Sigmoid colon (tissue), 7 donors: ENCODE data around the gene GPR137C. TPM values are rescaled to one million over a fixed set of nuclear protein-coding genes. Genes with fewer than 3 reads are reported as not detected.

Experiments
- DNase-seq: peaks from one replicate; pipeline ENCODE4 v3.0.0-alpha.2; 2019
- H3K27ac ChIP-seq, 4 donors: fragments of 200-600 bp; sonication (generic); one replicate each; pipeline ENCODE4 v1.5.1; 2016 to 2019; ENCODE audit warnings: mild to moderate bottlenecking in 1 of 4
- H3K27me3 ChIP-seq, 3 donors: fragments of 200-600 bp; sonication (generic); one replicate each; pipeline ENCODE4 v1.5.1; 2019; ENCODE audit warnings: mild to moderate bottlenecking in 1 of 3
- H3K36me3 ChIP-seq, 4 donors: fragments of 200-600 bp; sonication (generic); one replicate each; pipeline ENCODE4 v1.5.1; 2016 to 2019
- H3K4me1 ChIP-seq, 4 donors: fragments of 200-600 bp; sonication (generic); one replicate each; pipeline ENCODE4 v1.5.1; 2017 to 2019
- H3K4me3 ChIP-seq, 4 donors: fragments of 200-600 bp; sonication (generic); one replicate each; pipeline ENCODE4 v1.5.1; 2017 to 2019; ENCODE audit warnings: mild to moderate bottlenecking in 2 of 4, moderate library complexity in 1 of 4
- H3K9me3 ChIP-seq, 4 donors: fragments of 200-600 bp in 3 of 4; sonication (generic) in 3 of 4; one replicate each; pipeline versions ENCODE4 v1.5.1 to v1.6.1; 2013 to 2019
- CTCF ChIP-seq, 4 experiments: fragments of 450-650 bp in 3 of 4; fragments of 200-600 bp in 1 of 4; IDR thresholded peaks; one replicate each; pipeline ENCODE4 v1.5.1; 2016 to 2019; ENCODE audit warnings: antibody characterized with exemption in 4 of 4, mild to moderate bottlenecking in 3 of 4, moderate library complexity in 2 of 4
- EP300 ChIP-seq, 4 donors: sonication (generic); formaldehyde crosslinking; IDR thresholded peaks; one replicate each; pipeline ENCODE4 v1.6.1; 2017; ENCODE audit warnings: antibody characterized with exemption in 4 of 4
- POLR2A ChIP-seq, 2 donors: fragments of 450-650 bp; IDR thresholded peaks; one replicate each; pipeline ENCODE4 v1.6.1; 2016; ENCODE audit warnings: antibody characterized with exemption in 2 of 2, mild to moderate bottlenecking in 2 of 2, moderate library complexity in 2 of 2
- POLR2AphosphoS5 ChIP-seq, 4 donors: sonication (generic); formaldehyde crosslinking; IDR thresholded peaks; one replicate each; pipeline ENCODE4 v1.6.1; 2017; ENCODE audit warnings: antibody characterized with exemption in 4 of 4
- WGBS, 2 donors: extraction: QIAGEN DNeasy Blood & Tissue Kit; methylation state at CpG; one replicate each; pipeline ENCODE4 v1.1.7; 2013; 5-methylcytosine and 5-hydroxymethylcytosine counted together
- intact Hi-C: fragments of 100-400 bp; cut with DNase I; formaldehyde crosslinking; loops from one replicate; pipeline ENCODE4 v1.15.1; 2023
- polyA plus RNA-seq, 3 donors: library from polyadenylated mRNA; stranded (reverse); fragments of 200-250 nt; gene quantifications; one replicate each; pipeline ENCODE4 v1.2.3, GENCODE V29; 2013
- total RNA-seq, 4 donors: library from RNA; depleted of rRNA; stranded (reverse); fragments of >200 nt; gene quantifications; one replicate each; pipeline ENCODE4 v1.1.0, GENCODE V29; 2016
- donor health status: healthy with polysubstance abuse.
- donor health status: Bipolar disorder and iron deficiency.
- donor health status: healthy.

GPR137C gene, protein sequence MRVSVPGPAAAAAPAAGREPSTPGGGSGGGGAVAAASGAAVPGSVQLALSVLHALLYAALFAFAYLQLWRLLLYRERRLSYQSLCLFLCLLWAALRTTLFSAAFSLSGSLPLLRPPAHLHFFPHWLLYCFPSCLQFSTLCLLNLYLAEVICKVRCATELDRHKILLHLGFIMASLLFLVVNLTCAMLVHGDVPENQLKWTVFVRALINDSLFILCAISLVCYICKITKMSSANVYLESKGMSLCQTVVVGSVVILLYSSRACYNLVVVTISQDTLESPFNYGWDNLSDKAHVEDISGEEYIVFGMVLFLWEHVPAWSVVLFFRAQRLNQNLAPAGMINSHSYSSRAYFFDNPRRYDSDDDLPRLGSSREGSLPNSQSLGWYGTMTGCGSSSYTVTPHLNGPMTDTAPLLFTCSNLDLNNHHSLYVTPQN
- under 1 TPM; 0.49 to 0.71 (median 0.62) TPM for total RNA-seq
- under 1 TPM in 1 of 3 donors, not detected in 2; 0.31 TPM for polyA plus RNA-seq

GRCh38 chr14:52552063-52552988 is at the start of gene GPR137C, which contains the start of gene TXNDC16:
Gene GPR137C, plus strand, starts transcription at chr14:52552836. Its CDS starts 312 bp downstream, at chr14:52553148.
Gene TXNDC16, minus strand, starts transcription at chr14:52552505. Its CDS starts 8,948 bp downstream, at chr14:52543557.
- intact Hi-C loops = loop anchor here (5.0 to 10.0 kb wide), 2 partner anchors 145 to 1308 kb away; partner anchors contain the start of genes ERO1A and TMX1
- 1% methylated on average over 81 of the region's 81 CpGs for WGBS, 2 donors
- peak within 1 kb of the TSS; percentile 80 to 90 (median 87) for H3K4me3 ChIP-seq

GRCh38 chr14:52513249-52513648 is 39.4 kb upstream of the GPR137C start:
- H3K27ac ChIP-seq = no peak overlapping the region
- 87 to 95% methylated on average over 1 of the region's 1 CpG for WGBS, 2 donors
- intact Hi-C loops = no loop called here
- H3K4me3 ChIP-seq = no peak overlapping the region
- no peak for DNase-seq
- no peak for TF ChIP-seq CTCF (IDR thresholded peaks at IDR 0.05)
- no peak for TF ChIP-seq POLR2AphosphoS5 (IDR thresholded peaks at IDR 0.05)
- no peak for TF ChIP-seq POLR2A (IDR thresholded peaks at IDR 0.05)
- TF ChIP-seq EP300 (IDR thresholded peaks at IDR 0.05) = no peak
- H3K27me3 ChIP-seq = no peaks in the 10 kb centered on the region
- H3K36me3 ChIP-seq = peaks cover 0 to 40% (median 0%) of the 10 kb centered on the region in 4 donors
- no peaks in the 10 kb centered on the region for H3K4me1 ChIP-seq
- H3K9me3 ChIP-seq = no peaks in the 10 kb centered on the region

More at GRCh38 chr14:52552063-52552988, at the start of gene GPR137C, which contains the start of gene TXNDC16:
- Histone ChIP-seq H3K27me3 (no peaks in the 10 kb centered on the region), H3K9me3 (no peaks in the 10 kb centered on the region), H3K27ac (peak within 1 kb of the TSS; percentile 89 to 95 (median 92)), H3K4me1 (peaks cover 0 to 27% (median 24%) of the 10 kb centered on the region in 4 donors), H3K36me3 (no peaks in the 10 kb centered on the region)
- peak; percentile 100 for DNase-seq
- peak; percentile 64 to 88 for TF ChIP-seq POLR2A (IDR thresholded peaks at IDR 0.05)
- no peak for TF ChIP-seq EP300 (IDR thresholded peaks at IDR 0.05)
- peak; percentile 89 to 99 (median 94) for TF ChIP-seq POLR2AphosphoS5 (IDR thresholded peaks at IDR 0.05)

DNA sequence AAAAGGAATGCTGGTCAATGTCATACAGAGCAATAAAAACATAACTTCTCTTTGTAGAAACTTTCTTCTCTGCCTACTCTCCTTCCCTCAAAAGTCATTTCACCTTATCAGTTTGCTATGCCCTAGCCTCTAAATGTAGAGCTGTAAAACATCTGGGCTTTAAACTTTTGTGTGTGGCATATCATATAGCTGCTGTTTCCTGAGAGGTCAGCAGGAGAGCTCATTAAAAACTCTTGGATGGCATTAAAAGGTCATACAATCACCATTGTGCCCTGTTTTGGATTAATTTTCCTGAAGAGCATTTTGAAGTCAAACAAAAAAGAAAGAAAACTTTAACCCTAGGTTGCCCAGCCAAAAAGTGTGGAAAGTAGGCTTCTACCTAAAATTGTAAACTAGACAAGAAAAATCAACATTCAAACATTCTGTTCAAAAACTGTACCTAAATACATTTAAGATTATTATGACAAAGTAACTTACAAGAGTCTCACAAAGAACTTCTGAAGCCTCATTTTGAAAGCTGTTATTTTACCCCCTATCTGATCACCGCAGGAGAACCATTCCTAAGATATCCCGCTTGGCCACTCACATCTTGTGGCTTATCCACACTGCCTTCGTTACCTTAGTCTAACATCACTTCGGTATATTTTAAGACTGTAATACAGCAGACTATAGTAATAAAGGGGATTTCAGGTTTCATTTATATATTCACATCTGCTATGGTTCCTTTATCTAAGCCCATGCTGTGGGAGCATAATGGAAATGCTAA is 38.4 kb upstream of the GPR137C start:
- peaks cover 0 to 41% (median 0%) of the 10 kb centered on the region in 4 donors for H3K36me3 ChIP-seq
- no peaks in the 10 kb centered on the region for H3K9me3 ChIP-seq
- DNase-seq = no peak
- no peaks in the 10 kb centered on the region for H3K27me3 ChIP-seq
- intact Hi-C loops = no loop called here
- no peak overlapping the region for H3K27ac ChIP-seq
- 91 to 98% methylated on average over 4 of the region's 4 CpGs for WGBS, 2 donors
- no peaks in the 10 kb centered on the region for H3K4me1 ChIP-seq
- H3K4me3 ChIP-seq = no peak overlapping the region
- TF ChIP-seq POLR2AphosphoS5 (IDR thresholded peaks at IDR 0.05) = no peak
- no peak for TF ChIP-seq EP300 (IDR thresholded peaks at IDR 0.05)
- no peak for TF ChIP-seq POLR2A (IDR thresholded peaks at IDR 0.05)
- no peak for TF ChIP-seq CTCF (IDR thresholded peaks at IDR 0.05)

GRCh38 chr14:52522033-52522432 is 30.6 kb upstream of the GPR137C start:
- no peak overlapping the region for H3K27ac ChIP-seq
- no peaks in the 10 kb centered on the region for H3K9me3 ChIP-seq
- H3K27me3 ChIP-seq = no peaks in the 10 kb centered on the region
- H3K4me1 ChIP-seq = no peaks in the 10 kb centered on the region
- 20 to 48% methylated on average over 1 of the region's 1 CpG for WGBS, 2 donors
- TF ChIP-seq CTCF (IDR thresholded peaks at IDR 0.05) (no peak), POLR2AphosphoS5 (IDR thresholded peaks at IDR 0.05) (no peak), POLR2A (IDR thresholded peaks at IDR 0.05) (no peak), EP300 (IDR thresholded peaks at IDR 0.05) (no peak)
- DNase-seq = no peak
- no peak overlapping the region for H3K4me3 ChIP-seq
- H3K36me3 ChIP-seq = peaks cover 0 to 10% (median 0%) of the 10 kb centered on the region in 4 donors
- intact Hi-C loops = no loop called here
